ENCODE results near the gene ASAP2. TPM values are rescaled to one million over a fixed set of nuclear protein-coding genes. Genes with fewer than 3 reads are reported as not detected.

ASAP2 gene
- total RNA-seq, 1 experiment from 2014 or later = 12.6 TPM

- Histone ChIP-seq H3K23me2 (ENCODE audit: insufficient read length, low read depth, low read length, poor library complexity, severe bottlenecking) (peaks cover 13% of the 10 kb centered on the region), H2BK120ac (ENCODE audit: low read depth, low read length, poor library complexity, severe bottlenecking) (no peak overlapping the region), H3K4me1 (ENCODE audit: insufficient read depth, low read length) (no peaks in the 10 kb centered on the region), H3K4me2 (ENCODE audit: insufficient read depth, insufficient read length, low read length) (no peak overlapping the region), H3K79me2 (ENCODE audit: insufficient read depth, low read length) (no peaks in the 10 kb centered on the region; the same call in 1 of the 2 replicates), H3K23ac (ENCODE audit: insufficient read length, low read depth, low read length) (no peak overlapping the region), H3K56ac (ENCODE audit: insufficient read length, low read depth, low read length) (no peak overlapping the region), H3K79me1 (ENCODE audit: insufficient read depth, low read depth, low read length, poor library complexity, severe bottlenecking) (no peaks in the 10 kb centered on the region), H3K27ac (ENCODE audit: insufficient read length, low read depth, low read length) (no peak overlapping the region), H3T11ph (ENCODE audit: low read length) (no peak overlapping the region), H3K9me3 (ENCODE audit: control insufficient read depth, low read depth, low read length) (no peaks in the 10 kb centered on the region), H4K20me1 (ENCODE audit: control insufficient read depth, insufficient read depth, insufficient read length) (no peaks in the 10 kb centered on the region), H2AFZ (ENCODE audit: low read length) (no peak overlapping the region), H3K9ac (ENCODE audit: extremely low read depth, insufficient read length, low read length) (no peak overlapping the region), H4K91ac (ENCODE audit: insufficient read length, low read depth, low read length) (no peak overlapping the region), H2BK20ac (ENCODE audit: low read depth, low read length, poor library complexity, severe bottlenecking) (no peak overlapping the region), H2AK5ac (ENCODE audit: insufficient read length, low read length) (no peak overlapping the region), H2BK15ac (ENCODE audit: low read depth, low read length) (no peak overlapping the region), H3K4ac (ENCODE audit: low read depth, low read length) (no peak overlapping the region), H3K18ac (ENCODE audit: insufficient read length, low read depth, low read length) (no peak overlapping the region), H3K27me3 (ENCODE audit: insufficient read depth, low read length) (no peaks in the 10 kb centered on the region), H3K14ac (ENCODE audit: insufficient read depth, low read length) (no peak overlapping the region), H4K5ac (ENCODE audit: insufficient read length, low read depth, low read length) (no peak overlapping the region), H4K8ac (replicated peaks; ENCODE audit: insufficient read length, low read depth, low read length) (no peak overlapping the region), H2BK12ac (ENCODE audit: insufficient read length, low read depth, low read length) (no peak overlapping the region), H2BK5ac (ENCODE audit: insufficient read length, low read length) (no peak overlapping the region)
- Mint-ChIP-seq H3K36me3 (ENCODE audit: insufficient read depth in 1 of 3, low read depth in 3 of 3) (no peaks in the 10 kb centered on the region; a peak in 1 of 7 replicates), H3K27ac (no peak overlapping the region), H3K4me1 (peaks cover 9 to 11% of the 10 kb centered on the region in 2 experiments), H3K4me3 (no peak overlapping the region), H3K9me3 (no peaks in the 10 kb centered on the region), H3K27me3 (ENCODE audit: low read depth) (peaks cover 10% of the 10 kb centered on the region)
- WGBS (ENCODE audit: extremely low coverage, insufficient read length, low lambda C conversion rate) = no CpG with 5 or more reads among the region's 3 CpGs
- no peak for TF ChIP-seq CTCF (conservative IDR thresholded peaks at IDR 0.05)
- no peak for DNase-seq
These were observed 212.9 kb downstream of the ASAP2 start for GRCh38 chr2:9419541-9419940.

Data from H9 (cell line).